ENCODE results near the gene SENP6. TPM values are rescaled to one million over a fixed set of nuclear protein-coding genes. Genes with fewer than 3 reads are reported as not detected.
"Not testable (repeated sequence)": the region's sequence is repeated elsewhere in the genome, so short reads cannot be mapped to it uniquely, and the experiment has no call there.

Gene SENP6
- total and polyA plus RNA-seq, 2 donors (not counting 1 experiment from before 2014, with no cell fraction given) = 30.8 to 161 TPM

GRCh38 chr6:75723382-75723781, 121.7 kb downstream of the SENP6 start:
- Histone ChIP-seq H3K36me3 (replicated peaks in 1 of 2; ENCODE audit: control extremely low read depth in 1 of 2, control insufficient read depth in 1 of 2, extremely low read depth in 1 of 2, insufficient read depth in 2 of 2, low read length in 1 of 2) (no peaks in the 10 kb centered on the region), H3K4me3 (ENCODE audit: control extremely low read depth in 1 of 5, extremely low read depth in 1 of 5, insufficient read depth in 1 of 5, low read depth in 2 of 5, low read length in 4 of 5) (no peak overlapping the region), H3K79me2 (ENCODE audit: control insufficient read depth, insufficient read depth, low read length) (no peaks in the 10 kb centered on the region), H3K9ac (ENCODE audit: low read length) (no peak overlapping the region), H3K4me2 (replicated peaks; ENCODE audit: low read depth, low read length, poor library complexity, severe bottlenecking) (no peak overlapping the region), H3K4me1 (ENCODE audit: control insufficient read depth in 2 of 2, insufficient read depth in 2 of 2, low read length in 2 of 2) (no peaks in the 10 kb centered on the region), H3K9me3 (ENCODE audit: control extremely low read depth in 1 of 3, control insufficient read depth in 2 of 3, insufficient read depth in 1 of 3, low read length in 2 of 3) (peaks cover 0 to 5% (median 0%) of the 10 kb centered on the region in 3 donors), H3K27ac (ENCODE audit: low read length in 2 of 2) (no peak overlapping the region), H2AFZ (ENCODE audit: insufficient read depth, low read depth, low read length, poor library complexity, severe bottlenecking) (no peak overlapping the region), H3K27me3 (replicated peaks in 1 of 4; ENCODE audit: control extremely low read depth in 1 of 4, control insufficient read depth in 3 of 4, insufficient read depth in 4 of 4, low read length in 3 of 4) (no peaks in the 10 kb centered on the region), H4K20me1 (ENCODE audit: control insufficient read depth, insufficient read depth, low read length, poor library complexity, severe bottlenecking) (no peaks in the 10 kb centered on the region)
- no peak overlapping the region for H3K27ac Mint-ChIP-seq
- no peaks in the 10 kb centered on the region for H3K9me3 Mint-ChIP-seq (ENCODE audit: insufficient read depth)
- TF ChIP-seq CTCF (IDR thresholded peaks at IDR 0.05) (no peak), EZH2 (IDR thresholded peaks at IDR 0.05; ENCODE audit: borderline replicate concordance, insufficient read depth, low read depth, low read length, poor library complexity, severe bottlenecking) (no peak)
- POLR2A ChIA-PET = no interaction called here
- CTCF ChIA-PET = interaction anchor here (0.6 kb wide), 1 partner anchor 24 kb away, joined by 3 read pairs; no protein-coding TSS in a partner anchor
- DNase-seq (no peak), ATAC-seq (ENCODE audit: low read depth) (no peak)
- no peaks in the 10 kb centered on the region for H3K27me3 Mint-ChIP-seq
- WGBS (ENCODE audit: insufficient coverage) = no CpG with 5 or more reads among the region's 2 CpGs
- H3K4me3 Mint-ChIP-seq = no peak overlapping the region
- intact Hi-C loops (cut with micrococcal nuclease) = no loop called here
- H3K4me1 Mint-ChIP-seq = no peaks in the 10 kb centered on the region

- Histone ChIP-seq H3K36me3 (replicated peaks in 1 of 2; ENCODE audit: control extremely low read depth in 1 of 2, control insufficient read depth in 1 of 2, extremely low read depth in 1 of 2, insufficient read depth in 2 of 2, low read length in 1 of 2) (no peaks in the 10 kb centered on the region), H3K9ac (ENCODE audit: low read length) (no peak overlapping the region), H3K4me3 (ENCODE audit: control extremely low read depth in 1 of 5, extremely low read depth in 1 of 5, insufficient read depth in 1 of 5, low read depth in 2 of 5, low read length in 4 of 5) (no peak overlapping the region), H3K79me2 (ENCODE audit: control insufficient read depth, insufficient read depth, low read length) (no peaks in the 10 kb centered on the region), H4K20me1 (ENCODE audit: control insufficient read depth, insufficient read depth, low read length, poor library complexity, severe bottlenecking) (no peaks in the 10 kb centered on the region), H3K4me2 (replicated peaks; ENCODE audit: low read depth, low read length, poor library complexity, severe bottlenecking) (no peak overlapping the region), H2AFZ (ENCODE audit: insufficient read depth, low read depth, low read length, poor library complexity, severe bottlenecking) (no peak overlapping the region), H3K4me1 (ENCODE audit: control insufficient read depth in 2 of 2, insufficient read depth in 2 of 2, low read length in 2 of 2) (no peaks in the 10 kb centered on the region), H3K27ac (ENCODE audit: low read length in 2 of 2) (no peak overlapping the region), H3K9me3 (ENCODE audit: control extremely low read depth in 1 of 3, control insufficient read depth in 2 of 3, insufficient read depth in 1 of 3, low read length in 2 of 3) (peaks cover 0 to 5% (median 0%) of the 10 kb centered on the region in 3 donors), H3K27me3 (replicated peaks in 1 of 4; ENCODE audit: control extremely low read depth in 1 of 4, control insufficient read depth in 3 of 4, insufficient read depth in 4 of 4, low read length in 3 of 4) (no peaks in the 10 kb centered on the region)
- DNase-seq (no peak), ATAC-seq (ENCODE audit: low read depth) (no peak)
- H3K4me3 Mint-ChIP-seq = no peak overlapping the region
- intact Hi-C loops (cut with micrococcal nuclease) = no loop called here
- H3K27ac Mint-ChIP-seq = no peak overlapping the region
- 93% methylated on average over 2 of the region's 2 CpGs for WGBS (ENCODE audit: insufficient coverage)
- ChIA-PET POLR2A (no interaction called here), CTCF (no interaction called here)
- H3K9me3 Mint-ChIP-seq (ENCODE audit: insufficient read depth) = no peaks in the 10 kb centered on the region
- no peak for TF ChIP-seq CTCF (IDR thresholded peaks at IDR 0.05)
- TF ChIP-seq EZH2 (IDR thresholded peaks at IDR 0.05; ENCODE audit: borderline replicate concordance, insufficient read depth, low read depth, low read length, poor library complexity, severe bottlenecking) = no peak
- no peaks in the 10 kb centered on the region for H3K27me3 Mint-ChIP-seq
- H3K4me1 Mint-ChIP-seq = no peaks in the 10 kb centered on the region
Observed at GRCh38 chr6:75727206-75727605, 125.5 kb downstream of the SENP6 start.

GRCh38 chr6:75731029-75731428, 129.3 kb downstream of the SENP6 start:
- H3K4me3 Mint-ChIP-seq; H3K27ac Mint-ChIP-seq; H3K27me3 Mint-ChIP-seq; H3K4me2 ChIP-seq (replicated peaks; ENCODE audit: low read depth, low read length, poor library complexity, severe bottlenecking); H3K27ac ChIP-seq (ENCODE audit: low read length in 2 of 2); H3K79me2 ChIP-seq (ENCODE audit: control insufficient read depth, insufficient read depth, low read length); H3K9me3 Mint-ChIP-seq (ENCODE audit: insufficient read depth); H3K9me3 ChIP-seq (ENCODE audit: control extremely low read depth in 1 of 3, control insufficient read depth in 2 of 3, insufficient read depth in 1 of 3, low read length in 2 of 3); CTCF ChIA-PET; H3K4me1 ChIP-seq (ENCODE audit: control insufficient read depth in 2 of 2, insufficient read depth in 2 of 2, low read length in 2 of 2); H3K4me1 Mint-ChIP-seq; H3K9ac ChIP-seq (ENCODE audit: low read length); H3K27me3 ChIP-seq (replicated peaks in 1 of 4; ENCODE audit: control extremely low read depth in 1 of 4, control insufficient read depth in 3 of 4, insufficient read depth in 4 of 4, low read length in 3 of 4); ATAC-seq (ENCODE audit: low read depth); H3K36me3 ChIP-seq (replicated peaks in 1 of 2; ENCODE audit: control extremely low read depth in 1 of 2, control insufficient read depth in 1 of 2, extremely low read depth in 1 of 2, insufficient read depth in 2 of 2, low read length in 1 of 2); POLR2A ChIA-PET; H3K4me3 ChIP-seq (ENCODE audit: control extremely low read depth in 1 of 5, extremely low read depth in 1 of 5, insufficient read depth in 1 of 5, low read depth in 2 of 5, low read length in 4 of 5); intact Hi-C loops (cut with micrococcal nuclease); H2AFZ ChIP-seq (ENCODE audit: insufficient read depth, low read depth, low read length, poor library complexity, severe bottlenecking); DNase-seq; H4K20me1 ChIP-seq (ENCODE audit: control insufficient read depth, insufficient read depth, low read length, poor library complexity, severe bottlenecking): not testable (repeated sequence)
- WGBS (ENCODE audit: insufficient coverage) = 80% methylated on average over 1 of the region's 8 CpGs

All from B cell (primary cell).